K562 (cell line): ENCODE results near the gene MEGF11.

Experiments
- CREM ChIP-seq: IDR thresholded peaks from 2 replicates; pipeline ENCODE4 v1.6.1; 2014; ENCODE audit warnings: antibody characterized with exemption, low read depth
- CTCF ChIP-seq, 3 experiments: IDR thresholded peaks in 2 of 3; conservative IDR thresholded peaks in 1 of 3; 2 replicates each; pipeline ENCODE4 v1.5.1; 2011 to 2012; ENCODE audit warnings: low read length in 3 of 3, mild to moderate bottlenecking in 3 of 3, control low read depth in 2 of 3, improper control_type of control experiment in 1 of 3, inconsistent platforms in 1 of 3, low read depth in 1 of 3, mixed read lengths in 1 of 3, moderate library complexity in 1 of 3; ENCODE audit not compliant: insufficient read depth in 2 of 3
- HOXB6 ChIP-seq: fragments of 250-450 bp; sonication (Bioruptor Pico); IDR thresholded peaks from 2 replicates; pipeline ENCODE4 v1.5.1; 2022; ENCODE audit warnings: mild to moderate bottlenecking, borderline replicate concordance
- MAZ ChIP-seq, 2 experiments: fragments of 450-650 bp in 1 of 2; sonication (generic) in 1 of 2; formaldehyde crosslinking; IDR thresholded peaks in 1 of 2; conservative IDR thresholded peaks in 1 of 2; 2 replicates each; pipeline versions ENCODE4 v1.4.0 to v1.5.0; 2020; ENCODE audit warnings: mild to moderate bottlenecking in 1 of 2, missing genetic modification reagents in 1 of 2
- YBX1 ChIP-seq: fragments of 450-650 bp; IDR thresholded peaks from 2 replicates; pipeline ENCODE4 v1.7.1; 2016; ENCODE audit warnings: mild to moderate bottlenecking

GRCh38 chr15:65944404-65944803 lies 309.1 kb downstream of the MEGF11 start:
- no peak for TF ChIP-seq YBX1
- TF ChIP-seq CTCF (IDR thresholded peaks at IDR 0.05 in 2 of 3, conservative IDR thresholded peaks at IDR 0.05 in 1 of 3; ENCODE audit: insufficient read depth in 2 of 3, low read depth in 1 of 3, low read length in 3 of 3) = no peak
- no peak for TF ChIP-seq HOXB6 (CRISPR knock-in tag)
- TF ChIP-seq CREM = no peak
- TF ChIP-seq MAZ (CRISPR knock-in tag; conservative IDR thresholded peaks at IDR 0.05 in 1 of 2, IDR thresholded peaks at IDR 0.05 in 1 of 2) = no peak
